GM18505 (cell line): Measurements from ENCODE around the gene FAM98A.

Source experiments
- ATAC-seq: cut with Tn5 transposase; IDR thresholded peaks from one replicate; pipeline ENCODE4 v1.9.1; 2021; ENCODE audit not compliant: unreplicated experiment
- POLR2A ChIP-seq: IDR thresholded peaks from 4 replicates; pipeline ENCODE4 v1.6.1; 2011; ENCODE audit warnings: borderline replicate concordance; ENCODE audit not compliant: insufficient read depth, insufficient read length; ENCODE audit errors: extremely low read depth

The FAM98A gene

GRCh38 chr2:33577084-33577483 lies 22.0 kb downstream of the FAM98A start:
- no peak for ATAC-seq
- TF ChIP-seq POLR2A = no peak

- no peak for ATAC-seq
- no peak for TF ChIP-seq POLR2A
These were observed 25.4 kb downstream of the FAM98A start for GRCh38 chr2:33573657-33574056.

- TF ChIP-seq POLR2A = no peak
- no peak for ATAC-seq
These were observed 28.4 kb downstream of the FAM98A start for GRCh38 chr2:33570681-33571080.

GRCh38 chr2:33561872-33562271 lies 37.2 kb downstream of the FAM98A start:
- no peak for TF ChIP-seq POLR2A
- ATAC-seq = no peak

GRCh38 chr2:33560017-33560416 lies 39.1 kb downstream of the FAM98A start:
- ATAC-seq = no peak
- TF ChIP-seq POLR2A = no peak

GRCh38 chr2:33559328-33559727 lies 39.8 kb downstream of the FAM98A start:
- TF ChIP-seq POLR2A = no peak
- ATAC-seq = no peak

- TF ChIP-seq POLR2A = no peak
- ATAC-seq = no peak
These were observed 43.4 kb downstream of the FAM98A start for GRCh38 chr2:33555681-33556080.

- TF ChIP-seq POLR2A = no peak
- no peak for ATAC-seq
These were observed 46.2 kb downstream of the FAM98A start for GRCh38 chr2:33552758-33553461.

GRCh38 chr2:33550206-33550605 lies 48.9 kb downstream of the FAM98A start:
- ATAC-seq = no peak
- no peak for TF ChIP-seq POLR2A

- no peak for TF ChIP-seq POLR2A
- ATAC-seq = no peak
These were observed 57.9 kb downstream of the FAM98A start for GRCh38 chr2:33541243-33541642.

GRCh38 chr2:33535421-33535820 lies 63.7 kb downstream of the FAM98A start:
- TF ChIP-seq POLR2A = no peak
- no peak for ATAC-seq
